Suprapubic skin (tissue), 3 donors: Measurements from ENCODE around the gene CTNS.

Experiments used
- POLR2A ChIP-seq, 2 donors: fragments of 450-650 bp; IDR thresholded peaks; one replicate each; pipeline ENCODE4 v1.6.1; 2017; ENCODE audit warnings: antibody characterized with exemption in 2 of 2, mild to moderate bottlenecking in 2 of 2, moderate library complexity in 2 of 2
- TF ChIP-seq, protein P1 (sequence below), 2 donors: fragments of 200-600 bp in 1 of 2; fragments of 450-650 bp in 1 of 2; sonication (generic) in 1 of 2; IDR thresholded peaks; one replicate each; pipeline ENCODE4 v1.5.1; 2016 to 2019; ENCODE audit warnings: antibody characterized with exemption in 2 of 2, mild to moderate bottlenecking in 1 of 2, moderate library complexity in 1 of 2

DNA sequence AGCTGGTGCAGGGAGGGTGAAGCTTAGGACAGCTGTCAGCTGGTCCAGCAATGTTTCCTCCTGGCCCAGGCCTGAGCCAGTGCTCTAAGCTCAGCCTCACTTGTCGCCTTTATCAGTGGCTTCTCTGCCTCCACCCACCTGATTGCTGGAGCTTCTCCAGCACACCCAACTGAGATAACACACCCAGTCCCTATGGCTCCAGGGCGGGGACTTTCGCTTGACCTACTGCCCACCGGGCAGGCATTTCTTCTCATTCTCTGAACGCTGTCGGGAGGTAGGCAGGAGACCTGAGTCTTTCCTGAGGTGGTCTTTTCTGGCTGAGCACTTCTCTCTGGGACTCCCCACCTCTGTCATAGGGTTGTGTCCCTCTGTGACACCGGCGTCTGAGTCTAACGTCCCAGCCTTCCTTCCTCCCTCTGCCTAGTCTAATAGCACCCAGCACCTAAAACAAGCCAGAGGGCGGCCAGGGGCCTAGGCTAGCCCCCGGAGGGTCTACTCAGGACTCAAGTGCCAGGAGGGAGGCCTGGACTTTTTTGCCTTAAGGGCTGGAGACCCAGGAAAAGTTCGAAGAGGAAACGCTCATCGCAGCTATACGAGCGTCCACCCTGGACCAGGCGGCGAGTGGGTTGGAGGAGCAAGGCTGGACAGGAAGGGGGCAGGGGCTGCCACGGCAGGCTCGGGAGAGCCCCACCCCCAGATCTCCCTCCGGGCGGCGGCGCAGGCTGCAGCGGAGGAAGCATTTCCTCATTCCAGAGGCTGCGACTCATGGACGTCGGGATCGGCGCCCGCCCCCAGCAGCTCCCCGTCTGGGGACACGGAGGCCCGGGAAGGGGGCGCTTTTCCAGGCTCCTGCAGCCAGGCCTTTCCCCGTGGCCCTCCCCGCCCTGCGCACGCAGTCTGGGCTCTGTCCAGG is 31.1 kb downstream of the CTNS start:
- TF ChIP-seq, protein P1, sequence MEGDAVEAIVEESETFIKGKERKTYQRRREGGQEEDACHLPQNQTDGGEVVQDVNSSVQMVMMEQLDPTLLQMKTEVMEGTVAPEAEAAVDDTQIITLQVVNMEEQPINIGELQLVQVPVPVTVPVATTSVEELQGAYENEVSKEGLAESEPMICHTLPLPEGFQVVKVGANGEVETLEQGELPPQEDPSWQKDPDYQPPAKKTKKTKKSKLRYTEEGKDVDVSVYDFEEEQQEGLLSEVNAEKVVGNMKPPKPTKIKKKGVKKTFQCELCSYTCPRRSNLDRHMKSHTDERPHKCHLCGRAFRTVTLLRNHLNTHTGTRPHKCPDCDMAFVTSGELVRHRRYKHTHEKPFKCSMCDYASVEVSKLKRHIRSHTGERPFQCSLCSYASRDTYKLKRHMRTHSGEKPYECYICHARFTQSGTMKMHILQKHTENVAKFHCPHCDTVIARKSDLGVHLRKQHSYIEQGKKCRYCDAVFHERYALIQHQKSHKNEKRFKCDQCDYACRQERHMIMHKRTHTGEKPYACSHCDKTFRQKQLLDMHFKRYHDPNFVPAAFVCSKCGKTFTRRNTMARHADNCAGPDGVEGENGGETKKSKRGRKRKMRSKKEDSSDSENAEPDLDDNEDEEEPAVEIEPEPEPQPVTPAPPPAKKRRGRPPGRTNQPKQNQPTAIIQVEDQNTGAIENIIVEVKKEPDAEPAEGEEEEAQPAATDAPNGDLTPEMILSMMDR (IDR thresholded peaks at IDR 0.05) = no peak
- TF ChIP-seq POLR2A (IDR thresholded peaks at IDR 0.05) = no peak
